GM19328 (cell line): Measurements from ENCODE around the gene MDH2.
"Not testable (repeated sequence)": the region's sequence is repeated elsewhere in the genome, so short reads cannot be mapped to it uniquely, and the experiment has no call there.

Experiments
- ATAC-seq: cut with Tn5 transposase; IDR thresholded peaks from one replicate; pipeline ENCODE4 v1.9.1; 2021; ENCODE audit warnings: mild to moderate bottlenecking, moderate library complexity; ENCODE audit not compliant: unreplicated experiment

MDH2 gene

GRCh38 chr7:76069238-76069638, 21.3 kb downstream of the MDH2 start:
- no peak for ATAC-seq

- ATAC-seq, result no peak
These were observed 23.7 kb downstream of the MDH2 start for GRCh38 chr7:76071316-76072242.

GRCh38 chr7:76072243-76073148, 24.6 kb downstream of the MDH2 start:
- ATAC-seq, result no peak

GRCh38 chr7:76073335-76073990, 25.6 kb downstream of the MDH2 start:
- no peak for ATAC-seq

GRCh38 chr7:76074306-76074971, 26.5 kb downstream of the MDH2 start:
- no peak for ATAC-seq

- ATAC-seq, result no peak
These were observed 27.1 kb downstream of the MDH2 start for GRCh38 chr7:76074972-76075370.

- no peak for ATAC-seq
These were observed 29.1 kb downstream of the MDH2 start for GRCh38 chr7:76076995-76077394.

- no peak for ATAC-seq
These were observed 29.5 kb downstream of the MDH2 start for GRCh38 chr7:76077435-76077834.

GRCh38 chr7:76080204-76080603, 32.3 kb downstream of the MDH2 start:
- no peak for ATAC-seq

- ATAC-seq, result not testable (repeated sequence)
These were observed 36.2 kb downstream of the MDH2 start for GRCh38 chr7:76084115-76084514.

GRCh38 chr7:76086070-76086469, 38.2 kb downstream of the MDH2 start:
- no peak for ATAC-seq

GRCh38 chr7:76087362-76087791, 39.5 kb downstream of the MDH2 start:
- ATAC-seq, result not testable (repeated sequence)

- no peak for ATAC-seq
These were observed 42.1 kb downstream of the MDH2 start for GRCh38 chr7:76089865-76090475.

GRCh38 chr7:76091506-76091905, 43.6 kb downstream of the MDH2 start:
- no peak for ATAC-seq

- ATAC-seq, result not testable (repeated sequence)
These were observed 45.6 kb downstream of the MDH2 start for GRCh38 chr7:76093531-76093930.

GRCh38 chr7:76094326-76094725, 46.4 kb downstream of the MDH2 start:
- ATAC-seq, result not testable (repeated sequence)

- ATAC-seq, result no peak
These were observed 48.0 kb downstream of the MDH2 start for GRCh38 chr7:76095908-76096307.

GRCh38 chr7:76101693-76102437, 54.0 kb downstream of the MDH2 start:
- ATAC-seq, result not testable (repeated sequence)

- not testable (repeated sequence) for ATAC-seq
These were observed 55.9 kb downstream of the MDH2 start for GRCh38 chr7:76103788-76104187.
